GM12873 (cell line): Measurements from ENCODE around the gene ST8SIA4.

Experiments used
- CTCF ChIP-seq: IDR thresholded peaks from 2 replicates; pipeline ENCODE4 v1.5.1; 2012; ENCODE audit warnings: low read depth, mild to moderate bottlenecking, moderate library complexity, low read length, control low read depth; ENCODE audit not compliant: insufficient read depth; ENCODE audit errors: missing control alignments

The ST8SIA4 gene

GRCh38 chr5:100902440-100903038, 543 bp downstream of the ST8SIA4 start:
- no peak for TF ChIP-seq CTCF

GRCh38 chr5:100901821-100902341, 1.2 kb downstream of the ST8SIA4 start:
- no peak for TF ChIP-seq CTCF

GRCh38 chr5:100900796-100901781, 2.0 kb downstream of the ST8SIA4 start:
- no peak for TF ChIP-seq CTCF

DNA sequence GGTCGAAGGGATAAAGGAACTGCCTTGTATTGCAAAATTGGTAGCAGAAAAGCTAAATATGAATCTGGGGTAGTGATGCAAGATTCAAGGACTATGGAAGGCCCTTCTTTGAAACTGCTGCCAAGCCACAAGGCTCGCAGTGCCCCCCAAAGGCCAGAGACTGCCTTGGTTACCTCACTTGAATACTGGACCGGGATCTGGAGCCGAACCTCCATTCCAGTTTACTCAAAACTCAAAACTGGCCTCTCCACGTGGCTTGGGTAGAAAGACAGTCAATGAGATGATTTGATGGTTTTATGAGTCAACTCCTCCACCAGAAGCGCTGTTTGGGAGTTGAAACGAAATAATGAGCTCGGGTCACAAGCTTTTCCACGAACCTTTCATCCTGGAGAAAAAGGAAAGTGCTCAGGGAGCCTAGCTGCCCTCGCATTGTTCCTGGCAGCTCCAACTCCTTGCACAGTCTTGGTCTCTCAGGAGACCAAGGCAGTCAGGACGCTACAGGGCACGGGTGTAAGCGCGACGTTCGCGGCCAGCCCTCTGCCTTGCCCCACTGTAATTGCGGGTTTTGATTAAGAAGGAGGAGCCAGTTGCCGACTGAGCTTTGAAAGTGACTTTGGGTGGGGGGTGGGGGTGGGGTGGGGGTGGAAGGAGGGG, 2.8 kb downstream of the ST8SIA4 start:
- peak; percentile 67 for TF ChIP-seq CTCF

GRCh38 chr5:100899675-100900074, 3.4 kb downstream of the ST8SIA4 start:
- TF ChIP-seq CTCF = no peak

GRCh38 chr5:100898504-100899346, 4.4 kb downstream of the ST8SIA4 start:
- no peak for TF ChIP-seq CTCF
